Measurements from ENCODE around the gene COX6B1. TPM values are rescaled to one million over a fixed set of nuclear protein-coding genes. Genes with fewer than 3 reads are reported as not detected.
A peak's percentile ranks its signal among the peaks of the same experiment; 100 is the strongest.

COX6B1 gene
- polyA plus RNA-seq, 1 of the 3 experiments (the other 2 are of a cell fraction): 826 TPM

GRCh38 chr19:35693835-35694599, 45.9 kb downstream of the COX6B1 start:
- Histone ChIP-seq H3K4me1 (ENCODE audit: control insufficient read depth in 1 of 2, insufficient read depth in 2 of 2, low read depth in 1 of 2, low read length in 1 of 2) (no peaks in the 10 kb centered on the region), H3K9me2 (no peaks in the 10 kb centered on the region), H3F3A (replicated peaks; ENCODE audit: insufficient read depth) (peaks cover 11% of the 10 kb centered on the region), H3K27me3 (ENCODE audit: insufficient read depth) (peaks cover 7% of the 10 kb centered on the region; the same call in 1 of the 2 replicates), H3K36me3 (replicated peaks in 1 of 2; ENCODE audit: control insufficient read depth in 1 of 2, insufficient read depth in 2 of 2, low read length in 1 of 2) (no peaks in the 10 kb centered on the region), H3K27ac (ENCODE audit: low read depth in 2 of 2, low read length in 1 of 2) (no peak overlapping the region), H4K20me1 (ENCODE audit: insufficient read depth) (no peaks in the 10 kb centered on the region), H2AFZ (ENCODE audit: low read depth) (no peak overlapping the region), H3K9me3 (no peaks in the 10 kb centered on the region), H3K4me2 (no peak overlapping the region), H3K4me3 (ENCODE audit: low read depth in 2 of 2, low read length in 1 of 2) (no peak overlapping the region; a peak in 1 of 4 replicates), H3K9ac (no peak overlapping the region), H3K79me2 (ENCODE audit: insufficient read depth) (no peaks in the 10 kb centered on the region)
- TF ChIP-seq SIN3A (IDR thresholded peaks at IDR 0.05; ENCODE audit: borderline replicate concordance, low read depth, low read length): no peak
- TF ChIP-seq, protein P1, sequence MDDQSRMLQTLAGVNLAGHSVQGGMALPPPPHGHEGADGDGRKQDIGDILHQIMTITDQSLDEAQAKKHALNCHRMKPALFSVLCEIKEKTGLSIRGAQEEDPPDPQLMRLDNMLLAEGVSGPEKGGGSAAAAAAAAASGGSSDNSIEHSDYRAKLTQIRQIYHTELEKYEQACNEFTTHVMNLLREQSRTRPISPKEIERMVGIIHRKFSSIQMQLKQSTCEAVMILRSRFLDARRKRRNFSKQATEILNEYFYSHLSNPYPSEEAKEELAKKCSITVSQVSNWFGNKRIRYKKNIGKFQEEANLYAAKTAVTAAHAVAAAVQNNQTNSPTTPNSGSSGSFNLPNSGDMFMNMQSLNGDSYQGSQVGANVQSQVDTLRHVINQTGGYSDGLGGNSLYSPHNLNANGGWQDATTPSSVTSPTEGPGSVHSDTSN (IDR thresholded peaks at IDR 0.05): peak; percentile 18; the same call in 1 of the 2 replicates
- peak; percentile 92 for TF ChIP-seq RAD21 (IDR thresholded peaks at IDR 0.05; ENCODE audit: low read length)
- TF ChIP-seq SMC3 (IDR thresholded peaks at IDR 0.05; ENCODE audit: low read depth, low read length): peak; percentile 93
- TF ChIP-seq RFX5 (IDR thresholded peaks at IDR 0.05; ENCODE audit: low read length): no peak
- TF ChIP-seq, protein P2, sequence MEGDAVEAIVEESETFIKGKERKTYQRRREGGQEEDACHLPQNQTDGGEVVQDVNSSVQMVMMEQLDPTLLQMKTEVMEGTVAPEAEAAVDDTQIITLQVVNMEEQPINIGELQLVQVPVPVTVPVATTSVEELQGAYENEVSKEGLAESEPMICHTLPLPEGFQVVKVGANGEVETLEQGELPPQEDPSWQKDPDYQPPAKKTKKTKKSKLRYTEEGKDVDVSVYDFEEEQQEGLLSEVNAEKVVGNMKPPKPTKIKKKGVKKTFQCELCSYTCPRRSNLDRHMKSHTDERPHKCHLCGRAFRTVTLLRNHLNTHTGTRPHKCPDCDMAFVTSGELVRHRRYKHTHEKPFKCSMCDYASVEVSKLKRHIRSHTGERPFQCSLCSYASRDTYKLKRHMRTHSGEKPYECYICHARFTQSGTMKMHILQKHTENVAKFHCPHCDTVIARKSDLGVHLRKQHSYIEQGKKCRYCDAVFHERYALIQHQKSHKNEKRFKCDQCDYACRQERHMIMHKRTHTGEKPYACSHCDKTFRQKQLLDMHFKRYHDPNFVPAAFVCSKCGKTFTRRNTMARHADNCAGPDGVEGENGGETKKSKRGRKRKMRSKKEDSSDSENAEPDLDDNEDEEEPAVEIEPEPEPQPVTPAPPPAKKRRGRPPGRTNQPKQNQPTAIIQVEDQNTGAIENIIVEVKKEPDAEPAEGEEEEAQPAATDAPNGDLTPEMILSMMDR (IDR thresholded peaks at IDR 0.05): peak; percentile 98
- TF ChIP-seq FOSL2 (IDR thresholded peaks at IDR 0.05; ENCODE audit: borderline replicate concordance, low read depth): no peak
- TF ChIP-seq MEF2A (IDR thresholded peaks at IDR 0.05; ENCODE audit: borderline replicate concordance, low read depth): no peak
- peak; percentile 90 for DNase-seq
- ChIA-PET POLR2A (no interaction called here), CTCF (interaction anchor here (0.7 to 4.1 kb wide), 11 partner anchors 9 to 188 kb away, joined by 3 to 33 read pairs (median 4); partner anchors contain the start of genes PSENEN, U2AF1L4 and ZBTB32)
- 31% methylated on average over 8 of the region's 8 CpGs for WGBS (ENCODE audit: low lambda C conversion rate)

- Histone ChIP-seq H3K9ac (no peak overlapping the region), H3K9me2 (no peaks in the 10 kb centered on the region), H2AFZ (ENCODE audit: low read depth) (no peak overlapping the region), H3K36me3 (replicated peaks in 1 of 2; ENCODE audit: control insufficient read depth in 1 of 2, insufficient read depth in 2 of 2, low read length in 1 of 2) (no peaks in the 10 kb centered on the region), H3K9me3 (no peaks in the 10 kb centered on the region), H3K27ac (ENCODE audit: low read depth in 2 of 2, low read length in 1 of 2) (no peak overlapping the region), H4K20me1 (ENCODE audit: insufficient read depth) (no peaks in the 10 kb centered on the region), H3K79me2 (ENCODE audit: insufficient read depth) (no peaks in the 10 kb centered on the region), H3F3A (replicated peaks; ENCODE audit: insufficient read depth) (no peaks in the 10 kb centered on the region), H3K4me2 (no peak overlapping the region), H3K4me3 (ENCODE audit: low read depth in 2 of 2, low read length in 1 of 2) (no peak overlapping the region), H3K4me1 (ENCODE audit: control insufficient read depth in 1 of 2, insufficient read depth in 2 of 2, low read depth in 1 of 2, low read length in 1 of 2) (no peaks in the 10 kb centered on the region), H3K27me3 (ENCODE audit: insufficient read depth) (peaks cover 7% of the 10 kb centered on the region; the same call in 1 of the 2 replicates)
- CTCF ChIA-PET: interaction anchor here (0.6 to 2.2 kb wide), 4 partner anchors 13 to 124 kb away, joined by 3 to 8 read pairs (median 4); no protein-coding TSS in a partner anchor
- WGBS (ENCODE audit: low lambda C conversion rate): 59% methylated on average over 2 of the region's 2 CpGs
- POLR2A ChIA-PET: no interaction called here
- TF ChIP-seq, protein P3, sequence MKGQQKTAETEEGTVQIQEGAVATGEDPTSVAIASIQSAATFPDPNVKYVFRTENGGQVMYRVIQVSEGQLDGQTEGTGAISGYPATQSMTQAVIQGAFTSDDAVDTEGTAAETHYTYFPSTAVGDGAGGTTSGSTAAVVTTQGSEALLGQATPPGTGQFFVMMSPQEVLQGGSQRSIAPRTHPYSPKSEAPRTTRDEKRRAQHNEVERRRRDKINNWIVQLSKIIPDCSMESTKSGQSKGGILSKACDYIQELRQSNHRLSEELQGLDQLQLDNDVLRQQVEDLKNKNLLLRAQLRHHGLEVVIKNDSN (IDR thresholded peaks at IDR 0.05; ENCODE audit: borderline replicate concordance, low read depth): no peak
- TF ChIP-seq SMC3 (IDR thresholded peaks at IDR 0.05; ENCODE audit: low read depth, low read length) (no peak), TEAD4 (IDR thresholded peaks at IDR 0.05; ENCODE audit: borderline replicate concordance, insufficient read depth) (no peak), TAF1 (IDR thresholded peaks at IDR 0.05; ENCODE audit: borderline replicate concordance, low read depth, low read length) (no peak), FOXJ3 (CRISPR knock-in tag; IDR thresholded peaks at IDR 0.05) (no peak), FOXM1 (IDR thresholded peaks at IDR 0.05; ENCODE audit: low read depth) (no peak), CHD2 (IDR thresholded peaks at IDR 0.05; ENCODE audit: low read length, partially characterized antibody) (no peak), FOSL2 (IDR thresholded peaks at IDR 0.05; ENCODE audit: borderline replicate concordance, low read depth) (no peak), NRF1 (IDR thresholded peaks at IDR 0.05; ENCODE audit: low read depth, low read length) (no peak), EP300 (IDR thresholded peaks at IDR 0.05; ENCODE audit: borderline replicate concordance in 1 of 2, low read depth in 1 of 2, low read length in 1 of 2) (no peak), RXRA (IDR thresholded peaks at IDR 0.05; ENCODE audit: borderline replicate concordance, low read depth) (no peak), YY1 (IDR thresholded peaks at IDR 0.05; ENCODE audit: low read depth) (no peak), JUND (IDR thresholded peaks at IDR 0.05) (no peak), GABPA (IDR thresholded peaks at IDR 0.05; ENCODE audit: low read depth) (no peak), RAD21 (IDR thresholded peaks at IDR 0.05; ENCODE audit: low read length) (no peak), MEF2A (IDR thresholded peaks at IDR 0.05; ENCODE audit: borderline replicate concordance, low read depth) (no peak), GATA2 (CRISPR knock-in tag; IDR thresholded peaks at IDR 0.05) (no peak), MXI1 (IDR thresholded peaks at IDR 0.05; ENCODE audit: low read depth, low read length) (no peak)
- DNase-seq: no peak
These were observed 47.8 kb downstream of the COX6B1 start for GRCh38 chr19:35695895-35696422.

All from SK-N-SH (cell line).